ENCODE measurements around the gene GALNS. TPM values are rescaled to one million over a fixed set of nuclear protein-coding genes. Genes with fewer than 3 reads are reported as not detected.

The GALNS gene
- total and polyA plus RNA-seq, 2 of the 8 experiments (the other 6 are each of a cell fraction or from before 2014, with no cell fraction given) = 8.9 to 17.8 TPM

DNA sequence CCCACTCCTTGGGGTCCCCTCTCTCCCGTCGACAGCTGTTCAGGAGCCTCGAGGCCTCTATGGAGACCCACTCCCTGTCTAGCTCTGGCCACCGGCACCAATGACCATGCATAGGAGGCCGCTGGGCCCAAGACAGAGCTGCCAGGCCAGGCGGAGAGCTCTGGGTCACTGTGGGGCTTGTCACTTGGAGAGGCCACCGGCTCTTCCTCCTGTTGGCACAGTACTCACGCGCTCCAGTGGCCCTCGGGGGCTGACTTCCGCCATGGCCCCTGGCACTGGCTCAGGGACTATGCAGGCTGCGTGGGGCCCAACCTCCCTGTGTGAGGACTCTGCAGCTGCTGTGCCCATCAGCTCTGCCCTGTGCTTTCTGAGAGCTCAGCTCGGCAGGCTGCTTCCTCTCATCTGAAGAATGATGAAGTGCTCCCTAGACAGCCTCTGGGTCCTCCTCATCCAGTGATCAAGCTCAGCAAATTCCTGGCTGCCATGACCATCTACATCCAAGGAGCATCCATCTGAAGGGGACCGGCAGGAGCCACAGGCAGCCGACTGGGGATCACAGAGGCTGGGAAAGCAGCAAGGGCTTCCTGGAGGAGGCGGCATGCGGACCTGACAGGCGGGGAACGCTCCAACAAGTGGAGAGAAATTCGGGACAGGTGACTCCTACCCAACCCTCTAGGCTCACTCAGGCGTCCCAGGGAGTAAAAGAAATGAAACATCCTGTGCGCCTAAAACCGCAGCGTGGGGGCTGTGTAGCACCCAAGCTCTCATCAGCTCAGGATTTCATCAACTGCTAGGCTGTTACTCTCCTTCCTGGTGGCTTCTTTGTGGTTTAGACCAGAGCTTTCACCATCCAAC is 16.8 kb downstream of the GALNS start (continued):
- TF ChIP-seq CHD7 (IDR thresholded peaks at IDR 0.05; ENCODE audit: insufficient replicate concordance, low read length) (no peak), MAX (IDR thresholded peaks at IDR 0.05) (no peak), RNF2 (IDR thresholded peaks at IDR 0.05; ENCODE audit: borderline replicate concordance, low read depth, low read length, missing control alignments, poor library complexity, severe bottlenecking) (no peak), KDM5A (IDR thresholded peaks at IDR 0.05; ENCODE audit: low read length) (no peak), E2F6 (IDR thresholded peaks at IDR 0.05) (no peak), POU5F1 (IDR thresholded peaks at IDR 0.05; ENCODE audit: low read depth, low read length) (no peak)
